Muscle of arm (tissue), 12 donors: ENCODE results near the gene PROZ. TPM values are rescaled to one million over a fixed set of nuclear protein-coding genes. Genes with fewer than 3 reads are reported as not detected.
A peak's percentile ranks its signal among the peaks of the same experiment; 100 is the strongest.

Source experiments
- DNase-seq: peaks from one replicate; pipeline ENCODE4 v3.0.0-alpha.2; 2013
- polyA plus RNA-seq, 12 donors: library from polyadenylated mRNA; unstranded; fragments of 120-200 nt; gene quantifications; one replicate each; pipeline ENCODE4 v1.2.1, GENCODE V29; 2013; ENCODE audit not compliant: insufficient read length in 12 of 12

PROZ gene
- polyA plus RNA-seq, 12 donors = 0.11 to 0.37 (median 0.12) TPM; not detected in 8

DNA sequence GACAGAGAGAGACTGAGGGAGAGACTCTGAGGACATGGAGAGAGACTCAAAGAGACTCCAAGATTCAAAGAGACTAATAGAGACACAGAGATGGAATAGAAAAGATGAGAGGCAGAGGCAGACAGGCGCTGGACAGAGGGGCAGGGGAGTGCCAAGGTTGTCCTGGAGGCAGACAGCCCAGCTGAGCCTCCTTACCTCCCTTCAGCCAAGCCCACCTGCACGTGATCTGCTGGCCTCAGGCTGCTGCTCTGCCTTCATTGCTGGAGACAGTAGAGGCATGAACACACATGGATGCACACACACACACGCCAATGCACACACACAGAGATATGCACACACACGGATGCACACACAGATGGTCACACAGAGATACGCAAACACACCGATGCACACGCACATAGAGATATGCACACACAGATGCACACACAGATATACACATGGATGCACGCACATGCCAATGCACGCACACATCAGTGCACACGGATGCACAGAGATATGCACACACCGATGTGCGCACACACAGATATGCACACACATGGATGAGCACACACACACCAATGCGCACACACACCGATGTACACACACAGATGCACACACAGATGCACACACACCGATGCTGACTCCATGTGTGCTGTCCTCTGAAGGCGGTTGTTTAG is 39.2 kb upstream of the PROZ start:
- no peak for DNase-seq

- no peak for DNase-seq
Observed at GRCh38 chr13:113119822-113120189, 38.6 kb upstream of the PROZ start.

DNA sequence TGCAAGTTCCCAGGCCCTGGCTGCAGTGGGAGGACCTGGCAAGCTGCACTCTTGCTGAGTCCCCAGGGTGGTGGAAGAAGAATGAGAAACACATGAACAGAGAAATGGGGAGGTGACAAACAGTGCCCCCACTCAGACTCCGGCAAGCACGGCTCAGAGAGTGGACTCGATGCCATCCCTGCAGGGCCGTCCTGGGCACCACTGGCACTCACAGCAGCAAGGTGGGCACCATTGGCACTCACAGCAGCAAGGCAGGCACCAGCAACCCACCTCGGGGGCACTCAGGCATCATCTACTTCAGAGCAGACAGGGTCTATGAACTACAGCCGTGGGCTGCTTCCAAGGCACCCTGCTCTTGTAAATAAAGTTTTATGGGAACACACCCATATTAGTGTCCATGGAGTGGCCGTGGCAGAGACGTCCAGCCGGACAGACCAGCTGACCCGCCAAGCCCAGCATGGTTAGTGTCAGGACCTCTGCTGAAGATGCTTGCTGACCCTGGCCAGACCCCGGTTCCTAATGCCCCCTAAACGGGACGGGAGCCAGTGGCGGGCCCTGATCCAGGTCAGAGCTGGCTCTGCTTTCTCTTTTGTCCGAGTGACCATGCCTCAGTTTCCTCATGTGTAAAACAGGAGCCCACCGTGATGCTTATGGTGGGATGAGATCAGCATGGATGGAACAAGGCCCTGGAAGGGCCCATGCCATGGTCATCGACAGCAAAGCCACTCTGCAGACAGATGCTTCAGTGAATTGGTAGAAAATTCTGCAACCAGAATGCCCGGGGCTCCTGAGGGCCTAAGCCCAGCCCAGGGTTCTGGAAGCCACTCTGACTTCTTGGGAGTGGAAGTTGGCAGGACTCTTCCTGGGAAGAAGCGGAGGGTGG is 37.9 kb upstream of the PROZ start:
- DNase-seq = no peak

DNA sequence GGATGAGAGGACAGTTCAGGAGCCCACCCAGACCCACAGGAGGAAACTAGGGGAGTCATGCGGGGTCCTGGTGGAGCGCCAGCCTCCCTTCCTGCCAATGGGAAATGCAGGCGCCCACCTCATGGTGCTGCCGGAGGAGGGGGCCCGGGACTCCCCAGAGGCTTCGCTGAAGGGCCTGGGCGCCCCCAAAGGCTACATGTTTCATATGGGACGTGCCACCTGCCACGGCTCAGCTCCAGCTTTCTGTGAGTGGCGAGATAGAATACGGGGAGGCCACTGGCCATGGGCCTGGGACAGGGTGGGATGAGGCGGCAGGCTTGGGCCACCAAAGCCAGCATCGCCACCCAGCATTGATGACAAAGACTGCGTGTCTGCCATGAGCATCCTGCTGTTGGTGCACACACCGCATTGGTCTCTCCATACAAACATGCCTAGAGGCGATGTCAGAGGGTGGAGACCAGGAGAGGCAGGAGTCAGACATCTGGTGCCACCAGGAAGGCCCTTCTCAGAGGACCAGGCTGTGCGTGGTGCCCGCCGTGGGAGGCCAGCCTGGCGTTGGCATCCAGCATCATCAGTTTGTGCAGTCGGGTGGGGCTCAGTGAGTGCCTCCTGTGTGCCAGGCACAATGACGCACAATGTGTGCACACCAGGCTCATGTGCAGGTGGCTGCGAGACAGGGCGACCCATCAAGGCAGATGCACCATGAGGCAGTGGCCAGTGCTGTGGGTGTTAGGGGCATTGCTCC is 37.1 kb upstream of the PROZ start:
- no peak for DNase-seq

DNA sequence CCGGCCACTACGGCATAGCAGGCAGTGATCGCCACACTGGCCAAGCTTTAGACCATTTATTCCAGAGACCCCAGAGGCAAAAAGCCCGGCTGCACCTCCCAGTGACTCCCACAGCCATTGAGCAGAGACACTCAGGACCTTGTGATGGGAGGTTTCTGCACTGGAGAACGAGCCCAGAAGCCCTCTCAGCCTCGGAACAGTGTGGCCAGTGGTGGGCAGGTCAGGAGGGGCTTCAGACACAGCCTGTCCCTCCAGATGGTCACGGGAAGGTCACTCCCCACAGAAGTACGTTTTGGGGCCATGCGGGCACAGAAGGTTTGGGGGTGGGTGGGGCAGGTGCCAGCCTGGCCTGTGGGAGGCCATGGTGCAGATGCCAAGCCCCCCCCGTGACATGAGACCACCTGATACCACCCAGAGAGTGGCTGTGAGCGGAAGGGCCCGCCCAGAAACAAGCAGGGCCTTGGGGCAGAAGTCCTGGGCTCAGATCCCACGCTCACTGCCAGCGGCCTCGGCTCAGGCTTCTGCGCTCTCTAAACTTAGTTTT is 36.4 kb upstream of the PROZ start:
- DNase-seq = no peak

DNA sequence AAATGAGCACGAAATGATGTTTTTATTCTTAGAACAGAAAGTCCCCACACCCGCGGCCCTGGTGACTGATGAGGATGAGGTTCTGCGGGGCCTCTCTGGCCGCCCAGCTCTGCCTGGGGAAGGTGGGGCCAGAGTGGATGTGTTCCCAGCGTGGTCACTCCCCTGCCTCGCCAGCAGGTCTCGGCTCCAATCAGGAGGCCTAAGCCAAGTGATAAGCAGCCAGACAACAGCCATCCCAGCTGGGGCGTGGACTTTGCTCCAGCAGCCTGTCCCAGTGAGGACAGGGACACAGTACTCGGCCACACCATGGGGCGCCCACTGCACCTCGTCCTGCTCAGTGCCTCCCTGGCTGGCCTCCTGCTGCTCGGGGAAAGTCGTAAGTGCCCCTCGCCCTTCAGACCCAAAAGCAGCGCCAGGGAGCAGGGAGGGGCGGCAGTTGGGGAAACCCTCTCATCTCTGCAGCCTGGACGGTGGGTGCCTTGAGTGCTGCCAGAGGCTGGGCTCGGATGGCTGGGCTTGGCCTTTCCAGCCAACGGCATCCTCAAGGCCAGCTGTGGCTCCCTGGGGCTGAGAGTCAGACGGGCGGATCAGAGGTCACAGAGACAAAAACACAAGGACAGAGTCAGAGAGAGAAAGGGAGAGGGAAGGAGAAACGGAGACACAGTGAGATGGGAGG is 35.8 kb upstream of the PROZ start, which contains the start of gene F10:
Gene F10, plus strand, starts transcription at position 250 of the 676 bp plus-strand sequence. Its CDS starts 57 bp downstream, at position 307.
- DNase-seq = peak; percentile 74

GRCh38 chr13:113123226-113124201 is 34.9 kb upstream of the PROZ start:
- no peak for DNase-seq

DNA sequence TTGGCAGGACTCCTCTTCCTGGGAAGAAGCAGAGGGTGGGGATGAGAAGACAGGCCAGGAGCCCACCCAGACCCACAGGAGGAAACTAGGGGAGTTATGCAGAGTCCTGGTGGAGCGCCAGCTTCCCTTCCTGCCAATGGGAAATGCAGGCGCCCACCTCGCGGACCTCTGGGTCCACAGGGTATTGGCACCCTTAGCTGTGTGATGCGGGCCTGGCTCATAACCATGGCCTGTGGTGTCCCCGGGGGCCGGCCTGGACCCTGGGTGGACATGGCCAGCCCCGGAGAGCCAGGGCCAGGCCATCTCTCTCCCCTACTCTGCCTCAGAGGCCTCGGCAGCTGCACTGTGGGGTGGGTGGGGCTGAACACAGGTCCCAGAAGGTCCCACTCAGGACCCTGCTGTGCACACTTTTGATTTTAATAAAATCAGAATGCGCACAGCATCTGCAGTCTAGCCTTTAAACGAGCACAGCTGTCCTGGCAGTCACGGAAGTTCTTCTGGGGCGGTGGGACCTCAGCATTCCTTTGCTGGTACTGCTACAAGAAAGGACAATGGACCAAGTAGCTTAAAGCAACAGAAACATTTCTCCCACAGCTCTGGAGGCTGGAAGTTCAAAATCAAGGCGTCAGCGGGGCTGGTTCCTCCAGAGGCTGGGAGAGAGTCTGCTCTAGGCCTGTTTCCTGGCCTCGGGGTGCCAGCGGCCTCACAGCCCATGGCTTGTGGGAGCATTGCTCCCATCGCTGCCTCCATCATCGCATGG is 34.1 kb upstream of the PROZ start:
- DNase-seq = no peak

DNA sequence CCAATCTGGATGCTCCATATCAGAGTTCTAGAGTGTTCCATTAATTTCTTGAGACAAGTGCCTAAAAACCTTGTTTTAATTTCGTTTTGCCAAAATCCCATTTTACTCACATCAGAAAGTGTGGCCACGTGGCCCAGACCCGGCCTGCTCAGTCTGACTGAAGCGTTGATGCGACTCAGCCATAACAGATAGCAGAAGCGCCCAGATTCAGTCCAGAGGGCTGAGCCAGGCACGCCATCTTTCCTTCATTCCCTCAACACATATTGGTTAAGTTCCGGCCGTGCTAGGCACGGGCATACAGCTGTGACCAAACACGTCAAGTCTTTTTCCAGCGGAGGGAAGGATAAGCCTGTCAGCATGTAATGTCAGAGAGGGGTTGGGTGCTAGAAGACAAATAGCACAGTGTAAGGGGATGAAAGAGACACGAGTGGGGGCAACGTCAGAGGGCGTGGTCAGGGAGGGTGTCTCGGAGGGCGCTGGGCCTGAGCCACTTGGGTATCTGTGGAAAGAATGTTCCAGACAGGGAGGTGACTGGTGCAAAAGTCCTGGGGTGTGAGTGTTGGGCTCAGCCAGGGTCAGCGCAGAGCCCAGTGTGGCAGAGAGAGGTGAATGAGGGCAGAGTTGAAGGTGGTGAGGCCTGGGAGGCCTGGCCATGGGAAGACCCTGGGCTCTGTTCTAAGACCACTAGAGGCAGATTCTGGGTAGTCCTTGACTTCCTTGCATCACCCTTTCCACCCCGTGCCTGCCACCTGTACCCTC is 32.8 kb upstream of the PROZ start:
- no peak for DNase-seq

GRCh38 chr13:113126265-113127150 is 31.9 kb upstream of the PROZ start:
- DNase-seq = no peak

- no peak for DNase-seq
Observed at GRCh38 chr13:113129480-113129879, 29.0 kb upstream of the PROZ start.

DNA sequence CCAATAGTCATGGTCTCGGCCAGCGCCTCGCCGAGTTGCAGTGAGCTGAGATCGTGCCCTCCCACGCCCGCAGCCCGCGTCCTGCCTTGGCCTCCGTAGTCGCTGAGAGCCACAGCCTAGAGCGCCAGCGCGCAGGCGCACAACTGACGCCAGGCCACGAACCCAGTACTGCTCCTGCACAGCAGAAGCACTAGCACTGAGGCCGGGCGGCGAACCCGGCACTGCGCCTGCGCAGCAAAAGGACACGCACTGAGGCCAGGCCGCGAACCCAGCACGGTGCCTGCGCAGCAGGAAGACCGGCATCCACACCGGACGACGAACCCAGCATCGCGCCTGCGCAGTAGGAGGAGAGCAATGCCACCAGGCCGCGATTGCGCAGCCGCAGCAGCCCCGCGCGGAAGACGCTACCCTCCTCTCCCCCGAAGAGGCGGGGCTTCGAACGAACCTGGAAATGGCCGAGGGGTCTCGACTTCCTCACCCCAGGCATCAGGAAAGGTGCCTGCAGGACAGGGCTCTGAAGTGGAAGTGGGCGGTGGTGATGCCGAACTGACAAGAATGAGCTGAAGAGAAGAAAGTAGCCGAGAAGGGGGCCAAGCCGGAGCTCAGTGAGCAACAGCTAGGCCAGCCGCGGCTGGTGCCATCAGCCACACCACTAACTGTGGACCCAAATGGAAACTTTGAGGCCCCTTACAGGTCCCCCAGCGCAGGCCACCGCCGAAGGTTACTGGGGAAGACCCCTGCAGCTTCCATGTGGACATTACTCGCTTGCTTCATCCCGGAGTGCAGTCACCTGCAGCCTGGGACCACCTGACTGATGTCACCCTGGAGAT is 28.3 kb upstream of the PROZ start:
- DNase-seq = no peak

GRCh38 chr13:113135281-113135760 is 23.1 kb upstream of the PROZ start:
- DNase-seq = no peak

GRCh38 chr13:113137691-113138298 is 20.7 kb upstream of the PROZ start:
- DNase-seq = no peak

DNA sequence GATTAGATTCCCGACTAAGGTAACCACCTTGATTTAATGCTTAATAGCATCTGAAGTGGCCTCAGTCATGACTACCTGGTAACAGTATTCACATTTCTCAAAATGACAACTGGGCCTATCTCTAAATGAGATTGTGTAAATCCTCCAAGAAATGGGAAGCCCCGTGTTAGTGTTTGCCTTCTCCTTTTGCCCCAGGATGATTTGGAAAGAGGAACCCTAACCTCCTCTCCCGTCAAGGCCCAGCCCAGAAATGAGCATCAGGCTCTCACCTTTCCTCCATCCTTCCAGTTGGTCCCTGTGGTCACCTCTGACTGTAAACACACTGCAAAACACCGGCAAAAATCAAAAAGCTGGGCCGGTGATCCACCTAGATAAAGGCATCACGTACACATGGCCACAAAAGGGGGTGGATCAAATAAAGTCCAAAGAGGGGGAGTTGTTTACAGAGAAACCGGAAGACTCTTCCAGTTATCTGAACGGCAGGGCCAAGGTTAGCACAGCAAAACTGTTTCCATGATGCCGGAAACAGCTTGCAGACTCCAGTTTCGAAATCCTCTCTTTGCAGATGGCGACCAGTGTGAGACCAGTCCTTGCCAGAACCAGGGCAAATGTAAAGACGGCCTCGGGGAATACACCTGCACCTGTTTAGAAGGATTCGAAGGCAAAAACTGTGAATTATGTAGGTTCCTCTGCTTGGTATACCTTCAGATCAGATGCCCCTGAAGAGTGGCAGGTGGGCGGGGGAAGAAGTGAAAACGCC is 19.5 kb upstream of the PROZ start:
- no peak for DNase-seq
